Bronchial epithelial cell (primary cell): ENCODE data around the gene HAVCR1. TPM values are rescaled to one million over a fixed set of nuclear protein-coding genes. Genes with fewer than 3 reads are reported as not detected.

Experiments
- DNase-seq: peaks from one replicate; pipeline ENCODE4 v3.0.0-alpha.2; 2010; ENCODE audit warnings: low read depth
- FAIRE-seq: peaks from 2 replicates; lab custom pipeline; 2011; peaks lifted over from hg19 to GRCh38; lab: Jason Lieb, UNC
- H3K27me3 ChIP-seq: 2 replicates; pipeline ENCODE4 v1.5.1; 2011; ENCODE audit warnings: low read length; ENCODE audit not compliant: control insufficient read depth, insufficient read depth
- H3K36me3 ChIP-seq: 2 replicates; pipeline ENCODE4 v1.5.1; 2011; ENCODE audit warnings: low read length; ENCODE audit not compliant: control insufficient read depth, insufficient read depth
- H3K4me3 ChIP-seq: 2 replicates; pipeline ENCODE4 v1.5.1; 2011; ENCODE audit warnings: mild to moderate bottlenecking, low read depth, low read length, control low read depth
- total RNA-seq: library from RNA; depleted of rRNA; stranded (reverse); fragments of >200 nt; gene quantifications from 2 replicates; pipeline ENCODE4 v1.2.1, GENCODE V29; 2014
- TF ChIP-seq, protein P1 (sequence below): IDR thresholded peaks from 2 replicates; pipeline ENCODE4 v1.5.1; 2011; ENCODE audit warnings: mild to moderate bottlenecking, moderate library complexity, low read length, control low read depth, inconsistent platforms; ENCODE audit not compliant: insufficient read depth, severe bottlenecking

The HAVCR1 gene
- total RNA-seq: not detected in 2 replicates

DNA sequence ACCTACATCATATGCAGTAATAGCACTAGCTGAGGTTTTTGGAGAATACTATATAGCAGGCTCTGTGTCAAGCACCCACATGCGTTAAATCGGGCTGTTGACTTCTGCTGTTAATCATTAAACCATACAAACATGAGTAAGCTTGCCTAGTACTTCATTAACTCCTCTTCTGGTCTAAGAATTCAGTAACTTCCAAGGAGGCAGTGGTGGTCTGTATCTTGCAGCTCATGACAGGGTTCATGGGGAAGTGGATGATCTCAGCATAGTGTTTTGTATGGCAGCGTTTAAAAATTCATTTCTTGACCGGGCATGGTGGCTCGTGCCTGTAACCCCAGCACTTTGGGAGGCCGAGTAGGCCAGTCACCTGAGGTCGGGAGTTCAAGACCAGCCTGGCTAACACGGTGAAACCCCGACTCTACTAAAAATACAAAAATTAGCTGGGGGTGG, at the start of gene HAVCR1:
Gene HAVCR1 (minus strand): TSS at position 24 of the 447 bp plus-strand sequence. CDS start 1,173 bp downstream, outside the sequence.
- Histone ChIP-seq H3K36me3 (no peaks in the 10 kb centered on the region), H3K27me3 (no peaks in the 10 kb centered on the region), H3K4me3 (no peak within 1 kb of the TSS)
- DNase-seq (no peak), FAIRE-seq (no peak)
- TF ChIP-seq, protein P1, sequence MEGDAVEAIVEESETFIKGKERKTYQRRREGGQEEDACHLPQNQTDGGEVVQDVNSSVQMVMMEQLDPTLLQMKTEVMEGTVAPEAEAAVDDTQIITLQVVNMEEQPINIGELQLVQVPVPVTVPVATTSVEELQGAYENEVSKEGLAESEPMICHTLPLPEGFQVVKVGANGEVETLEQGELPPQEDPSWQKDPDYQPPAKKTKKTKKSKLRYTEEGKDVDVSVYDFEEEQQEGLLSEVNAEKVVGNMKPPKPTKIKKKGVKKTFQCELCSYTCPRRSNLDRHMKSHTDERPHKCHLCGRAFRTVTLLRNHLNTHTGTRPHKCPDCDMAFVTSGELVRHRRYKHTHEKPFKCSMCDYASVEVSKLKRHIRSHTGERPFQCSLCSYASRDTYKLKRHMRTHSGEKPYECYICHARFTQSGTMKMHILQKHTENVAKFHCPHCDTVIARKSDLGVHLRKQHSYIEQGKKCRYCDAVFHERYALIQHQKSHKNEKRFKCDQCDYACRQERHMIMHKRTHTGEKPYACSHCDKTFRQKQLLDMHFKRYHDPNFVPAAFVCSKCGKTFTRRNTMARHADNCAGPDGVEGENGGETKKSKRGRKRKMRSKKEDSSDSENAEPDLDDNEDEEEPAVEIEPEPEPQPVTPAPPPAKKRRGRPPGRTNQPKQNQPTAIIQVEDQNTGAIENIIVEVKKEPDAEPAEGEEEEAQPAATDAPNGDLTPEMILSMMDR: no peak

DNA sequence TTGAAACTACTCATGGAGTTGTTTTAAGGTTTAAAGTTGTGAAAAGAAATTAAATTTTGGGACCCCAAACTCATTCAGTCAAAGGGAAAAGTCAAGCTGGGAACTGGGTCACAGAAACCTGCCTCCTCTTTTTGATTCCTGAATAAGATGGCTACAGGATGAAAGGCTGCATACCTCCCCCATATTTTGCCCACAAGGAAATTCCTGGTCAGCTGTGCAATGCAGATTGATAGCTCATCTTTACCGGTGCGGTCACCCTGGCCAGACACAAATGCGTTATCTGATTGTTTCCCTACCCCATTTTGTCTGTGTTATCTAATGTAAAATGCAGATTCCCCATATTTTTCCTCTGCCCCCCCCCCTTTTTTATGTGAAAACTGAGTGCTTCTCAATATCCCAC, 48.6 kb upstream of the HAVCR1 start:
- Histone ChIP-seq H3K4me3 (no peak overlapping the region), H3K27me3 (no peaks in the 10 kb centered on the region), H3K36me3 (no peaks in the 10 kb centered on the region)
- TF ChIP-seq, protein P1: no peak
- no peak for DNase-seq
- no peak for FAIRE-seq

DNA sequence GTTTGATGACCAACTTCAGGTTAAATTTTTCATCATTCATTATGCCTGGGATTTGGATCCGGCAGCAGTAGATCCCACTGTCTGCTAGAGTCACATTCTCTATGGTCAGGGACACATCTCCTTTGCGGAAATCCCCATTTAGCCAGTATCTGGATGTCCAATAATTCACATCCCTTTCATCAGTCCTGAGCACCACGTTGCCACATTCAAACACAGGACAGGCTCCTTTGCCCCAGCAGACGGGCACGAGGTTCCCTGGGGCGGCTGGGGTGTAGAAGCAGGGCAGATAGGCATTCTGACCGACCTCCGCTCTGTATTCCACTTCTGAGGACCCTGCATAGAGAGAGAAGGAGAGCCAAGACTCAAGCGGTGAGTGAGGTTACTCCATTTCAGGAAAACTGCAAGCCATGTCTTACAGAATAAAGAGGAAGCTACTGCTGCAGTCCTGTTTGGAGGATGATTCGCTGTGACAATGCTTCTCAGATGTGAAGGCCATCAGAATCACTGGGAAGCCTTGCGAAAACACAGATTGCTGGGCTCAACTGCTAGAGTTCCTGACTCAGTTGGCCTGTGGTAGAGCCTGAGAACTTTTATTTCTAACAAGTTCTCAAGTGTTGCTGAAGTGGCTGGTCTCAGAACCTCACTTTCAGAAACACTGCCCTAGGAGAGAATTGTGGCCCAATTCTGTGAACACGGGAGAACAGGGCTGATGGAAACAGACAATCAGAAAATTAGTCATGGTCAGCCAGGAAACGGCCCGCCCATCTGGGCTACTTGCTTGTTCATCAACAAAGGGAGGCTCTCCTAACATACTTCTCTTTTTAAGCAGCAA, 47.9 kb upstream of the HAVCR1 start:
- no peak for FAIRE-seq
- H3K36me3 ChIP-seq: no peaks in the 10 kb centered on the region
- H3K27me3 ChIP-seq: no peaks in the 10 kb centered on the region
- DNase-seq: no peak
- TF ChIP-seq, protein P1: no peak
- no peak overlapping the region for H3K4me3 ChIP-seq

DNA sequence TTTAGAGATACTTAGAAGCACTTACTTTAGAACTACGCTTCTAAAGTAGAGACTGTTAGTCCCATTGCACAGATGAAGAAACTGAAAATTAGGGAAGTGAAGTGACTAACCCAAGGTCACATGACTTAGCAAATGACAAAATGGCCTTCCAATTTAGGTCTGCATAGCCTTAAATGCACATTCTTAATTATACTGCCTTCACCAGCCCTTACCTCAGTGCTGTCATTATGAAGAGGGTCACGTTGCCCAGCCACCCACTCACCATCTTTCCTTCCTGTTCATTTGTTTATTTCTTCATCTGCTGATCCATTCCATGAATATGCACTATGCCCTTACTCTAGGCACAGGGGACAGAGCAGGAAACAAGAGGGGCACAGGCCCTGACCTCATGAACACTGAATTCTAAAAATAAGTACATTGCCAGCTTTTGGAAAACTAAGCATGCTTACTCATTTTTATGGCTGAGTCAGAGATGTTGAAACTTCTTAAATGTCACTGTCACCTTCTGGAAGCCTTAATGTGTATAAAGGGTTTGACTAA, 41.3 kb upstream of the HAVCR1 start:
- FAIRE-seq: no peak

DNA sequence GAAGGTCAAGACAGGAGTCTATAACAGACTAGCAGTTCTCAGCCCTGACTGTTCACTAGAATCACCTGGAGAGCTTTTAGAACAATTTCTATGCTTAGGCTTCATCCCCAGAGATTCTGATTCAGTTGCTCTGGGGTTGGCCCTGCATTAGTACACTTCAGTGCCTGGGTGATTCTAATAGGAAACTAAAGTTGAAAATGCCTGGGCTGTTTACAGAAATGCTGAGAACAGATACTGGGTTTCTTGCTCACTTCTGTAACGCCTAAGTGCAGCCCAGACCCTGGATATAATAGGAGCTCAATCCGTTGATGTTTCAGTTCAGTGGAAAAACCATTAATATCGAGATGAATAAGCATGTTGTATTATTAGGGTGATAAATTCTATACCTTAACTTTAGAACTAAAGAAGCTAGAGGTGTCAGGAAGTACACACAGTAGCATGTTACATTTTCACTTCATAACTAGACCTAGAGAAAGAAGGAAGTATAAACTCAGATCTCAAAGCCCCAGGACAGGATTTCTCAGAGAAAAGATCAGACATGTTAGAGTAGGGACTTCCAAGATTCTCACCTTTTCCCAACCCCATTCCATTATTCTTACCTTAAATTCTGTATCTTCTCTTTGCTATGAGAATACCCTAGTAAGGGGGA, 29.6 kb upstream of the HAVCR1 start:
- H3K36me3 ChIP-seq: no peaks in the 10 kb centered on the region
- no peak for FAIRE-seq
- TF ChIP-seq, protein P1: no peak
- no peaks in the 10 kb centered on the region for H3K27me3 ChIP-seq
- H3K4me3 ChIP-seq: no peak overlapping the region
- DNase-seq: no peak

More for the DNA sequence above, 41.3 kb upstream of the HAVCR1 start:
- TF ChIP-seq, protein P1: no peak
- Histone ChIP-seq H3K27me3 (no peaks in the 10 kb centered on the region), H3K4me3 (no peak overlapping the region), H3K36me3 (no peaks in the 10 kb centered on the region)
- no peak for DNase-seq
